ENCODE data around the gene BNC2. TPM values are rescaled to one million over a fixed set of nuclear protein-coding genes. Genes with fewer than 3 reads are reported as not detected.

Gene BNC2
- total RNA-seq, 2 donors from 2014 or later = not detected

DNA sequence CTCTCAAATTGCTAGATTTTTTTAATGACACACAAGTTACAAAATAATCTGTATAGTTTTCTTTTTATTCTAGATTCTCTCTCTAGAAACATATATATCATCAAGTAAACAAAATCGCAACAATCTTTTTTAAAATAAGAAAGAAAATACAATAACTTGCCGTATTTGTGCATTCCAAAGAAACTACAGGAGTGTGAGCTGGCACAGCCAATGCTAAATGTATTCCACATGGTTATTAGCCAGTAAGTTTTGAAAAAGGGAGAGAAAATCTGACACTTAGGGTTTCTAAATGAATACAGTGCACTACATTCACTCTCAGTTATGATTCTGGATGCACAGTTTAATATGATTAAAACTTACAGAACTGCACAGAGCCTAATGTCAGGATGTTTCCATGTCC, 117.9 kb downstream of the BNC2 start:
- H3K36me3 Mint-ChIP-seq (ENCODE audit: low read depth) = no peaks in the 10 kb centered on the region
- H3K4me3 Mint-ChIP-seq = no peak overlapping the region
- H3K4me1 Mint-ChIP-seq = no peaks in the 10 kb centered on the region
- ATAC-seq = no peak
- peaks cover 2% of the 10 kb centered on the region for H3K9me3 ChIP-seq (ENCODE audit: control insufficient read depth, low read length, poor library complexity, severe bottlenecking)
- no peaks in the 10 kb centered on the region for H3K27me3 Mint-ChIP-seq
- DNase-seq = no peak
- no peak overlapping the region for H3K27ac Mint-ChIP-seq

DNA sequence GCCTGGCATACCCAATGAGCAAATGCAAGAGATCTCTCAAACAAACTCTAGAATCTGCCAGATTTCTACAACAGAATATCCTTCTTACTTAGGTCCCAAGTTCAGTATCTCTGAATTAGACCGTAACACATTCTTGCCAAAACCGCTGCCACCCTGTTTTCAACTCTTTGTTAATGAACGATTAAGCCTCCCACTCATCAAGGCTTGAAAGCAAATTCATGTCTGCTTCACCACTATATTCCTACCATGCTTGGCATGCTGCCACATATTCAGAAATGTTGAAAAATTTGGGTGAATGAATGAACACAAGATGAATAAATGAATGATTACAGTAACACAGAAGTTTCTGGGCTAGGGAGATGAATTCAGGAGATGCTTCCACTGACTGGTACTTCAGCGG, 119.9 kb downstream of the BNC2 start:
- H3K27me3 Mint-ChIP-seq = no peaks in the 10 kb centered on the region
- no peak for ATAC-seq
- H3K27ac Mint-ChIP-seq = no peak overlapping the region
- H3K4me1 Mint-ChIP-seq = no peaks in the 10 kb centered on the region
- H3K9me3 ChIP-seq (ENCODE audit: control insufficient read depth, low read length, poor library complexity, severe bottlenecking) = peaks cover 2% of the 10 kb centered on the region
- no peak overlapping the region for H3K4me3 Mint-ChIP-seq
- DNase-seq = no peak
- H3K36me3 Mint-ChIP-seq (ENCODE audit: low read depth) = no peaks in the 10 kb centered on the region

DNA sequence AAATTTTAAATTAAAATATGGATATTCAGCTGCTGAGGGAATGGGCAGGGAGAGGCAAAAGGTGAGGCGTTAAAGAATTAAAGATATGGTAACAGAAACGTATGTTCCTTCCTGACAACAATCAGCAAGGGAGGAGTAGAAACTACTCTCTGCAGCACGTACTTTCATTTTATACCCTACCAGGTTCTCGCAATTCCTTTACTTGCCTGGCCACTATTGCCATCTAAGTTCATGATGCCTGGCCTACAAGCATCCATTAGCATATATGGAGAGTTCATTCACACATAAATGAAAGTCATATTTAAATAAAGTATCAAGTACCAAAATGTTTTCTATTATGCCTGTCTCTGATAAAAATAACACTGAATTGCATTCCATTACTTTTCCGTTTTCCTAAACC, 125.1 kb downstream of the BNC2 start:
- no peak for DNase-seq
- H3K27ac Mint-ChIP-seq = no peak overlapping the region
- H3K27me3 Mint-ChIP-seq = no peaks in the 10 kb centered on the region
- no peaks in the 10 kb centered on the region for H3K36me3 Mint-ChIP-seq (ENCODE audit: low read depth)
- H3K9me3 ChIP-seq (ENCODE audit: control insufficient read depth, low read length, poor library complexity, severe bottlenecking) = no peaks in the 10 kb centered on the region
- no peak for ATAC-seq
- H3K4me1 Mint-ChIP-seq = no peaks in the 10 kb centered on the region
- H3K4me3 Mint-ChIP-seq = no peak overlapping the region

DNA sequence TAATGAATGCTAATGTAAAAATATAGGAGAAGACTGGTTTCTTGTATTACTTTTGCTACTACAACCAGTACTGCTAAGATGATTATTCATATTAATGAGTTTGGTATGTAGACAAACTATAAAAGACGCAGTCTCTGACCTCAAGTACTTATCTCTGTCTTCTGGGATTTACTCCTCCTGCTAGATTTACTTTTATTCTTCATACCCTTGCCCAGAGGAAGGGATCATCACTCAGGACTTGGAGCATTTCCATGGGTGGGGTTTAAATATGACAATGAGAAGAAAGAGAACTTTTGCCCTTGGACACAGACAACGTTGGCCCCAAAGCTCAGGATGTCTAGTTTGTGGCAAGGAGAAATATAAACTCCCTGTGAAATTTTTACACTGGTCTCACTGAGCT, 126.1 kb downstream of the BNC2 start:
- ATAC-seq (no peak), DNase-seq (no peak)
- H3K36me3 Mint-ChIP-seq (ENCODE audit: low read depth) = no peaks in the 10 kb centered on the region

DNA sequence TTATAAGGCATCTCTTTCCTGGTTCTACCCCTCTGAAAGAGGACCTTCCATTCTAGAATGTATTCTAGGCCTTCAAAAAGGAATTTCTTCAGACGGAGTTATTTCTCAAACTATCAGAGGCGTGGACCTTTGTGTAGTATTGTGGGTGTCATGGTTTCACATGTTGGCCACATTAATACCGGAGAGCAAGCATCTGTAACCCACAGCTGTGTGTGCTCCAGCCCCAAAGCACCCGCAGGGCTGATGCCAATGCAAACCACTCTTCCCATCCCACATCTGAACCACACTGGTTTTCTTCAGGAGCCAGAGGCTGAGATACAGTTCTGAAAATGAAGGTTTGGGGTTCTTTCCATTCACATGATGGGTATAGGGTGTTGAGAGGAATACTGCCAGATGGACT, 127.1 kb downstream of the BNC2 start:
- no peaks in the 10 kb centered on the region for H3K9me3 ChIP-seq (ENCODE audit: control insufficient read depth, low read length, poor library complexity, severe bottlenecking)
- H3K4me1 Mint-ChIP-seq = no peaks in the 10 kb centered on the region
- ATAC-seq = no peak
- H3K4me3 Mint-ChIP-seq = no peak overlapping the region
- H3K27me3 Mint-ChIP-seq = no peaks in the 10 kb centered on the region
- H3K36me3 Mint-ChIP-seq (ENCODE audit: low read depth) = no peaks in the 10 kb centered on the region
- DNase-seq = no peak
- no peak overlapping the region for H3K27ac Mint-ChIP-seq

More for the DNA sequence above, 126.1 kb downstream of the BNC2 start:
- no peaks in the 10 kb centered on the region for H3K9me3 ChIP-seq (ENCODE audit: control insufficient read depth, low read length, poor library complexity, severe bottlenecking)
- Mint-ChIP-seq H3K27ac (no peak overlapping the region), H3K27me3 (no peaks in the 10 kb centered on the region), H3K4me3 (no peak overlapping the region), H3K4me1 (no peaks in the 10 kb centered on the region)

DNA sequence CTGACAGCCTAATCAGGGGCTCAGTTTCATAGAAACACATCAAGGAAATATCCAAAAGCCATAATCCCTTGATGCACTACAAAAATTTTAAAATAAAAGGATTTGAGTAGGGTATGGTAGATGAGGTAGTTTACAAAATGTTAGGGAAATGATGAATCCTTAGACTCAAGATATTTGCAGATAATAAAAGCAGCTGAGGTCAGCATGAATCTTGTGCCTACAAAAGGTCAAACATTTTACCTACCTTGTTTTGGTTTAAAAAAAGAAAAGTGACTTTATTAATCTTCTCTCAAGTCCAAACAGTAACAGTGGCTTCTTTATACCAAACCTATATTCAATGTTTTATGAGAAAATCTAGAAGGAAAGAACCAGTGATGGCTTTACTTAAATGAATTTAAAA, 135.5 kb downstream of the BNC2 start:
- H3K36me3 Mint-ChIP-seq (ENCODE audit: low read depth) = no peaks in the 10 kb centered on the region
- H3K4me3 Mint-ChIP-seq = no peak overlapping the region
- H3K27ac Mint-ChIP-seq = no peak overlapping the region
- ATAC-seq = no peak
- no peak for DNase-seq
- no peaks in the 10 kb centered on the region for H3K4me1 Mint-ChIP-seq
- H3K9me3 ChIP-seq (ENCODE audit: control insufficient read depth, low read length, poor library complexity, severe bottlenecking) = no peaks in the 10 kb centered on the region
- no peaks in the 10 kb centered on the region for H3K27me3 Mint-ChIP-seq

DNA sequence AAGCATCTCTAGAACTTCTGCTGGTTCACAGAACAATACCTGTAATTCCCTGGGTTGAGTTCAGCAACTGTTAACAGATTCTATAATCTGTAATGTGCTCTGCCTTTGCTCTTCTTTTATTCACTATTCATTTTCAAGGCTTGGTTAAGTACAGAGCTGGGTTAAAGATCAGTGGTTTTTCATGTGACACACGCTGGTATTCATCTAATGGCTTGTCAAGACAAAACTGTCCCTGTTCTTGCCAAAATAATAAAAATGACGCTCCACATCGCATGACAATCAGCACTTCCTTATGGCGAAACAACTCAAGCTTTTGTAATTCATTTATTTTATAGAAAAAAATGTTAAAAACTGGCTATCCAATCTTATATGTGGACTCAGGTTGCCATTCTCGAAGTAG, 137.9 kb downstream of the BNC2 start:
- no peaks in the 10 kb centered on the region for H3K9me3 ChIP-seq (ENCODE audit: control insufficient read depth, low read length, poor library complexity, severe bottlenecking)
- H3K27ac Mint-ChIP-seq = no peak overlapping the region
- H3K4me3 Mint-ChIP-seq = no peak overlapping the region
- peaks cover 3% of the 10 kb centered on the region for H3K27me3 Mint-ChIP-seq
- H3K36me3 Mint-ChIP-seq (ENCODE audit: low read depth) = no peaks in the 10 kb centered on the region
- no peaks in the 10 kb centered on the region for H3K4me1 Mint-ChIP-seq
- ATAC-seq (no peak), DNase-seq (no peak)

DNA sequence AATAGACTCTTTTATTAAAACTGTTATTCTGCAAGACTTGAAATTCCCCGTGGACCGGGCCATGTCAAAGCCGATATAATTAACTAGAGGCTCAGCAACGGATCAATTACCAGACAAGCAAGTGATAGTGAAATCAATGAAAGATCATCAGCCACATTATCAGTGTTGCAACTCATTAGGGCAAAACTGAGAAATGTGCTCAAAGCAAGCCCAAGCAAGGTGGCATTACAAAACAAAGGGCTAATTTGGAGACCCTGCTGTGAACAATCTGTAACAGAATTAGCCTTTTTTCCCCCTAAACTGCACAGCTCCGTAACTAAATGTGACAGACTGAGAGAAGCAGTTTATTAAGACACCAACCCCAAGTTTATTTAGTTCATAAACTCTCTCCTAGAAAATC, 140.3 kb downstream of the BNC2 start:
- ATAC-seq (no peak), DNase-seq (no peak)
- H3K4me3 Mint-ChIP-seq = no peak overlapping the region

DNA sequence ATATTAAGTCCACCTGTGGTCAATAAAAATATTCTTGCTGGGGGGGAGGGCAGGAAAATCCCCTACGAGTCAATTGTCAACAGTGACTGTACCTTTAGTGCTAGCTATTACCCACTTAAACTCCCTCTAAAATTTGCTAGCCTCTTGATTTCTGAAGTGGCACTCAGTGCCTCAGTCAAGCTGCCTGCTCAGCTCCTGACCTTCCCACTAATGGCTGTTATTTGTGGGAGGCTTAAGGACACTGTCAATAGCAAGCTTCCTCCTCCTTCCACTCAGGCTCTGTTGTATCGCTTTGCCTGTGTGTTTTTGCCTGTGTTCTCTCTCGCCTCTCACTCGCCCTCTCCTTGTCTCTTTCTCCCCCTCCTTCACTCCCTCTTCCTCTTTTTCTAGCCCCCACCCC, 140.8 kb downstream of the BNC2 start:
- no peak for ATAC-seq
- no peak overlapping the region for H3K27ac Mint-ChIP-seq
- H3K9me3 ChIP-seq (ENCODE audit: control insufficient read depth, low read length, poor library complexity, severe bottlenecking) = peaks cover 2% of the 10 kb centered on the region
- H3K27me3 Mint-ChIP-seq = peaks cover 20% of the 10 kb centered on the region
- peaks cover 2% of the 10 kb centered on the region for H3K4me1 Mint-ChIP-seq
- no peak for DNase-seq
- no peak overlapping the region for H3K4me3 Mint-ChIP-seq
- H3K36me3 Mint-ChIP-seq (ENCODE audit: low read depth) = no peaks in the 10 kb centered on the region

More for the DNA sequence above, 140.3 kb downstream of the BNC2 start:
- Mint-ChIP-seq H3K27me3 (peaks cover 20% of the 10 kb centered on the region), H3K27ac (no peak overlapping the region), H3K4me1 (peaks cover 2% of the 10 kb centered on the region), H3K36me3 (ENCODE audit: low read depth) (no peaks in the 10 kb centered on the region)
- peaks cover 2% of the 10 kb centered on the region for H3K9me3 ChIP-seq (ENCODE audit: control insufficient read depth, low read length, poor library complexity, severe bottlenecking)

DNA sequence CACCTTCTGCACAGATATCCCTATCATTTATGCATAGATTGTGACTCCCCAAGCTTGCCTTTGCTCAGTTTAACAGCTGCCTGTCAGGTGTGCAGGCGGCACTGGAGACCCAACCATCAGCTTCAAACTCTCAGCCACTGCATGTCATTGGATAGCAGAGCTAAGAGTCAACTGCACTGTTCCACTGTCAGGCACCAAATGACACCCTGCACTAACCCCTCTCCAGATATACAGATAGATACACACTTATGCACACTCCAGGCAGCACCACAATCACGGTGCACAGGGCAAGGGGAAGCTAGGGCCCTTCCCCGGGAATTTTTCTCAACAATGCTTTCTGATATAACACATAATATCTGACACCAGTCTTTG, 142.3 kb downstream of the BNC2 start:
- Mint-ChIP-seq H3K4me3 (no peak overlapping the region), H3K4me1 (peaks cover 2% of the 10 kb centered on the region)

DNA sequence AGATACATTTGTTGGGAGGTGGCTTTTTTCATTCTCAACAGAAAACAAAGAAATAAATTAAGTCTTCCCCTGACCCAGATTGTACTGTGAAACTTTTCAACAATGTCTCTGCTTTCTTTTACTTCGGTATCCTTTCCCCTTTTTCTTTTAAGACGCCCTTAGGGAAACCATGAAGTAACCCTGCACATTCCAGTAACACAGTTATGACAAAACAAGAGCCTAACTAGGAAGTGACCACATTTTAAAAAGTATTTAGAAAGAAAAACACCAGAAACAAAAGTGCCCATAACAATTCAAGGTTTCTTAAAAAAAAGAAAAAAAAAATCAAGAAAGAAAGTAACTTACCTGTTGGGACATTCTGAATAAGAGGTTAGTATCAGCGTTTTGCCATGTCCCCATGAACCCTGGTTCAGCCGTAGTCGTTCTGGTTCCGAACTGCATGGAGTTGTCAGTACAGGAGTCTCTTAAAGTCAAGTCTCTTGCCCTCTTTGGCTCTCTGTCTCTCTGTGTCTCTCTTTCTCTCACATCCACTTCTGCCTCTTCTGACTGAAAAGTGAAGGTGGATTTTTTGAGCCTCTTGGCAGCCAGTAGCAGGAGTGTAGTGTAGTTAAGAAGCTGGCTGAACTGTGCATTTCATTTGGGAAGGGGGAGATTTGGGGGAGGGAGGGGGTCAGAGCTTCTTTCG, 142.9 kb downstream of the BNC2 start:
- peaks cover 2% of the 10 kb centered on the region for H3K4me1 Mint-ChIP-seq

More for the DNA sequence above, 142.3 kb downstream of the BNC2 start:
- ATAC-seq = no peak
- Mint-ChIP-seq H3K27me3 (peaks cover 20% of the 10 kb centered on the region), H3K27ac (no peak overlapping the region), H3K36me3 (ENCODE audit: low read depth) (no peaks in the 10 kb centered on the region)
- no peak for DNase-seq
- peaks cover 2% of the 10 kb centered on the region for H3K9me3 ChIP-seq (ENCODE audit: control insufficient read depth, low read length, poor library complexity, severe bottlenecking)

DNA sequence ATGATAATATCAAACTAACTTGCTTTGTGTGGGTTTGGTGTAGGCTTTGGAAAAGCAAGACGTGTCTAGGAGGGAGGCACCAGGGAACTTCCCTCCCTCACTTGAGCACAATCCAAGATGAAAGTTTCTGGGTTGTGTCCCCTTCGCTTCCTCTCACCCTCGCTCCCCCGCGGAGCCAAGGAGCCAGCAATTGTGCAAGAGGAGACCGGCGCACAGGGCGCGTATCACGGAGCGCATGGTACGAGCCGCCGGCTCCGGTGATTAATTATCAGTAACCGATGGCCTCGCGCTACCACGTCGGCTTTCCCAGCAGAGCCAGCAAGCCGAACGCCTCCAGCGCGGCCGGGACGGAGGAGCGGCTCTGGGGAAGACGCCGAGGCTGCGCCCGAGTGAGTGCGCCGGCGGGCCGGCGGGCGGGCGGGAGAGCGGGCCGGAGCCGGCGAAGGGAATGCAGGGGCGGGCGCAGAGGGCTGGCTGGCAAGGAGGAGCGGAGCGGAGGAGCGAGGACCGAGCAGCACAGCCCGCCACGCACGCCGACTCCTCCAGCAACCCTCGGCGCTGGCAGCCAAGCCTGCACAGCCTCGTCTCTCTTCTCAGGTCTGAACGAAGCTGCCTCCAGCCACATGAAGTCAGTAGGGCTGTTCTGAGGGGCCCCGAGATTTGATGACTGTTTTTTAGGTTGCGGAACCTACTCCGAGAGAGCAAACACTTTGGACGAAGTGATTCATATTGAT, 143.6 kb downstream of the BNC2 start:
- no peaks in the 10 kb centered on the region for H3K36me3 Mint-ChIP-seq (ENCODE audit: low read depth)
- ATAC-seq = no peak
- H3K27me3 Mint-ChIP-seq = peaks cover 20% of the 10 kb centered on the region
- H3K27ac Mint-ChIP-seq = no peak overlapping the region
- H3K9me3 ChIP-seq (ENCODE audit: control insufficient read depth, low read length, poor library complexity, severe bottlenecking) = peaks cover 2% of the 10 kb centered on the region
- no peak for DNase-seq
- H3K4me1 Mint-ChIP-seq = peaks cover 2% of the 10 kb centered on the region
- H3K4me3 Mint-ChIP-seq = no peak overlapping the region

More for the DNA sequence above, 142.9 kb downstream of the BNC2 start:
- Mint-ChIP-seq H3K27ac (no peak overlapping the region), H3K4me3 (no peak overlapping the region), H3K36me3 (ENCODE audit: low read depth) (no peaks in the 10 kb centered on the region), H3K27me3 (peaks cover 20% of the 10 kb centered on the region)
- no peak for ATAC-seq
- DNase-seq = no peak
- peaks cover 2% of the 10 kb centered on the region for H3K9me3 ChIP-seq (ENCODE audit: control insufficient read depth, low read length, poor library complexity, severe bottlenecking)

DNA sequence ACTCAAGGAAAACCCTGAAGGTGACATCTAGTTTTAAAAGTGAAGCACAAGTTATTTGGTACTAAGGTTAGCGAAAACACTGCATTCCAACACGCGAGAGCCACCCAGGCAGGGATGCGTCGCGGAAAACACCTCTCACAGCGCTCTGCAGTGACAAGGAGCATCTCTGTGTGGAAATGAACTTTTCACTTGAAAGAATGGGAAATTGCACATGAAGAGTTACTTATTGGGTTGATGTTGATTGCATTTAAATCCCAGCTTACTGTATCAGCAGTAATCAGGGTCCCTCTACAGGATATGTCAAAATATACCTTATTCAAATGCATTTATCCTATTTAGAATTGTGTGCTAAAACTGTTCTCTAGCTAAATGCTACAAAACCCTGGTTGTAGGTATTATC, 144.4 kb downstream of the BNC2 start:
- ATAC-seq (no peak), DNase-seq (no peak)
- Mint-ChIP-seq H3K4me1 (peaks cover 2% of the 10 kb centered on the region), H3K36me3 (ENCODE audit: low read depth) (no peaks in the 10 kb centered on the region), H3K27ac (no peak overlapping the region), H3K4me3 (no peak overlapping the region), H3K27me3 (peaks cover 20% of the 10 kb centered on the region)
- peaks cover 2% of the 10 kb centered on the region for H3K9me3 ChIP-seq (ENCODE audit: control insufficient read depth, low read length, poor library complexity, severe bottlenecking)

DNA sequence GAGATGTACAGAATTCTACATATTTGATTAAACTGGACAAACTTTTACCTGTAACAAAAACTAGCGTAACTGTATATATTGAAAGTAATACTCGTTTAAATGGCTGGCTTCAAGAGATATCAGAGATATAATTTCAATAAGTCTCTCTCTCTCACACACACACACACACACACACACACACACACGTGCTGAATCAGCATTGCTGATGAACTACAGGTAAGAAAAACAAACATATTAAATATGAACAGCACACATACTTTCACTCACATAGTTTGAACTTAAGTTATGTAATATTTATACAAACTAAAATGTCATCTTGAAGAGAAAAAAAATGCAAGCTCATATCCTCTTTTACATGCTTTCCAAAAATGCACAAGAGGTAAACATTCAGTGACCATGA, 145.4 kb downstream of the BNC2 start:
- Mint-ChIP-seq H3K27ac (no peak overlapping the region), H3K36me3 (ENCODE audit: low read depth) (no peaks in the 10 kb centered on the region), H3K27me3 (peaks cover 20% of the 10 kb centered on the region), H3K4me3 (no peak overlapping the region), H3K4me1 (peaks cover 2% of the 10 kb centered on the region)
- ATAC-seq = no peak
- peaks cover 2% of the 10 kb centered on the region for H3K9me3 ChIP-seq (ENCODE audit: control insufficient read depth, low read length, poor library complexity, severe bottlenecking)
- no peak for DNase-seq

All from T-helper 17 cell (primary cell).